Uterus (tissue), 4 donors: Measurements from ENCODE around the gene LMX1B. TPM values are rescaled to one million over a fixed set of nuclear protein-coding genes. Genes with fewer than 3 reads are reported as not detected.

Experiments used
- DNase-seq, 2 donors: peaks; one replicate each; pipeline ENCODE4 v3.0.0-alpha.2; 2019 to 2020
- H3K27ac ChIP-seq, 2 donors: fragments of 200-600 bp; sonication (generic); 1 replicate in 1 of 2; 2 replicates in 1 of 2; pipeline ENCODE4 v1.5.1; 2016 to 2018
- H3K27me3 ChIP-seq, 2 donors: fragments of 200-600 bp; sonication (generic); one replicate each; pipeline ENCODE4 v1.5.1; 2018 to 2019; ENCODE audit warnings: control low read depth in 1 of 2
- H3K36me3 ChIP-seq, 2 donors: fragments of 200-600 bp; sonication (generic); one replicate each; pipeline ENCODE4 v1.5.1; 2019; ENCODE audit warnings: control low read depth in 1 of 2
- H3K4me1 ChIP-seq, 2 donors: fragments of 200-600 bp; sonication (generic); one replicate each; pipeline ENCODE4 v1.5.1; 2018 to 2019; ENCODE audit warnings: control low read depth in 1 of 2
- H3K4me3 ChIP-seq, 2 donors: fragments of 200-600 bp; sonication (generic); 1 replicate in 1 of 2; 2 replicates in 1 of 2; pipeline ENCODE4 v1.5.1; 2018 to 2019; ENCODE audit warnings: mild to moderate bottlenecking in 1 of 2
- H3K9me3 ChIP-seq, 2 donors: fragments of 200-600 bp; sonication (generic); one replicate each; pipeline ENCODE4 v1.5.1; 2019; ENCODE audit warnings: control low read depth in 1 of 2
- CTCF ChIP-seq, 4 experiments: fragments of 200-600 bp in 2 of 4; fragments of 450-650 bp in 2 of 4; sonication (generic) in 2 of 4; IDR thresholded peaks; one replicate each; pipeline ENCODE4 v1.5.1; 2016 to 2019; ENCODE audit warnings: antibody characterized with exemption in 4 of 4, mild to moderate bottlenecking in 2 of 4, moderate library complexity in 1 of 4
- POLR2A ChIP-seq, 2 donors: fragments of 450-650 bp; IDR thresholded peaks; one replicate each; pipeline ENCODE4 v1.6.1; 2016; ENCODE audit warnings: antibody characterized with exemption in 2 of 2, mild to moderate bottlenecking in 1 of 2, moderate library complexity in 1 of 2
- intact Hi-C: fragments of 100-400 bp; cut with DNase I; formaldehyde crosslinking; loops from one replicate; pipeline ENCODE4 v1.15.1; 2023; ENCODE audit warnings: low total_unique reads
- total RNA-seq, 4 donors: library from RNA; depleted of rRNA in 3 of 4; stranded (reverse); fragments of >200 nt in 3 of 4; gene quantifications; one replicate each; pipeline versions ENCODE4 v1.1.0 to v1.2.4, GENCODE V29; 2014 to 2023
- donor health status: DM: yes; HTN: yes; CAD: no.

LMX1B gene
- total RNA-seq, 4 donors from 2014 or later = not detected

GRCh38 chr9:126688617-126689016 lies 74.9 kb downstream of the LMX1B start:
- H3K4me3 ChIP-seq = no peak overlapping the region
- no peaks in the 10 kb centered on the region for H3K4me1 ChIP-seq
- no peak for DNase-seq
- no peak overlapping the region for H3K27ac ChIP-seq
- H3K27me3 ChIP-seq = peaks cover 0 to 7% of the 10 kb centered on the region in 2 donors
- H3K36me3 ChIP-seq = no peaks in the 10 kb centered on the region
- no peaks in the 10 kb centered on the region for H3K9me3 ChIP-seq
- intact Hi-C loops = no loop called here
- TF ChIP-seq POLR2A (IDR thresholded peaks at IDR 0.05) = no peak
- TF ChIP-seq CTCF (IDR thresholded peaks at IDR 0.05) = no peak

DNA sequence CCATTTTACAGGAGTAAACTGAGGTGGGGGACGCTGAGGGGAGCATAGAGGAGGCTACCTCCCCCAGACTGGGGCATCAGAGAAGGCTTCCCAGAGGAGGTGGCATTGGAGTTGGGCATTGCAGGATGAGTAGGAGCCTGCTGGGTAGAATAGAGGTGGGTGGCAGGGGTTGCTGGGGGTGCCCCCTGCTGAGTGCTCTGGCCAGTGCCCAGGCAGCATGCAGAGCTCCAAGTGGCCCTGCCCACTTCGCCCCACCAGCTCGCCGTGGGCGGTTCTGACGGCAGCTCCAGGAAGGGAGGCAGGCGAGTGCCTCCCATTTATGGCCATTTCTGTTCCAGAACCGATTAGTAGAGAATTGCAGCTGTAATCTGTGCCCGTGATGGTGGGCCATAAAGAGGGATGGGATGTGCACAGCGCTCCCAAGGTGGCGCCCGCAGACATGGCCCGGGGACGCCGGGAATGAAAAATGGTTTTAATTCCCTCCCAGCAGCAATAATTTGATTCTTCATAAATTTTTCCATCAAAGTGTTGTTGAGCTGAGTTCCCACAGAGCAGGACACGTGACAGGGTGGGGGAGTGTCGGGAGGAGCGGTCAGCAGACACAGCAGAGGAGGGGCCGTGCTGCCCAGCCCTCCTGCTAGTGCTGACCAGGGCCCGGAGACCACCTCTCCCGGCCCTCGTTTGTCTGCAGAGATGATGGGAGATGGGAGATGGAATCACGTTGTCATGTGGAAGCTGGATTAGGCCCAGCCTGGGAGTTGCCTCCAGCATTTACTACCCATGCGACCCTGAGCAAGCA lies 75.5 kb downstream of the LMX1B start:
- H3K27me3 ChIP-seq = peaks cover 0 to 7% of the 10 kb centered on the region in 2 donors
- H3K4me3 ChIP-seq = no peak overlapping the region
- intact Hi-C loops = no loop called here
- H3K4me1 ChIP-seq = no peaks in the 10 kb centered on the region
- TF ChIP-seq POLR2A (IDR thresholded peaks at IDR 0.05) (no peak), CTCF (IDR thresholded peaks at IDR 0.05) (no peak)
- DNase-seq = no peak
- no peak overlapping the region for H3K27ac ChIP-seq
- H3K36me3 ChIP-seq = no peaks in the 10 kb centered on the region
- no peaks in the 10 kb centered on the region for H3K9me3 ChIP-seq

- H3K36me3 ChIP-seq = no peaks in the 10 kb centered on the region
- no peaks in the 10 kb centered on the region for H3K4me1 ChIP-seq
- TF ChIP-seq CTCF (IDR thresholded peaks at IDR 0.05) (peak in 2 of 4 experiments; percentile 17 to 26), POLR2A (IDR thresholded peaks at IDR 0.05) (no peak)
- no peaks in the 10 kb centered on the region for H3K9me3 ChIP-seq
- H3K27me3 ChIP-seq = peaks cover 0 to 7% of the 10 kb centered on the region in 2 donors
- DNase-seq = no peak
- H3K4me3 ChIP-seq = no peak overlapping the region
- H3K27ac ChIP-seq = no peak overlapping the region
- intact Hi-C loops = no loop called here
These were observed 76.8 kb downstream of the LMX1B start for GRCh38 chr9:126690431-126691051.

DNA sequence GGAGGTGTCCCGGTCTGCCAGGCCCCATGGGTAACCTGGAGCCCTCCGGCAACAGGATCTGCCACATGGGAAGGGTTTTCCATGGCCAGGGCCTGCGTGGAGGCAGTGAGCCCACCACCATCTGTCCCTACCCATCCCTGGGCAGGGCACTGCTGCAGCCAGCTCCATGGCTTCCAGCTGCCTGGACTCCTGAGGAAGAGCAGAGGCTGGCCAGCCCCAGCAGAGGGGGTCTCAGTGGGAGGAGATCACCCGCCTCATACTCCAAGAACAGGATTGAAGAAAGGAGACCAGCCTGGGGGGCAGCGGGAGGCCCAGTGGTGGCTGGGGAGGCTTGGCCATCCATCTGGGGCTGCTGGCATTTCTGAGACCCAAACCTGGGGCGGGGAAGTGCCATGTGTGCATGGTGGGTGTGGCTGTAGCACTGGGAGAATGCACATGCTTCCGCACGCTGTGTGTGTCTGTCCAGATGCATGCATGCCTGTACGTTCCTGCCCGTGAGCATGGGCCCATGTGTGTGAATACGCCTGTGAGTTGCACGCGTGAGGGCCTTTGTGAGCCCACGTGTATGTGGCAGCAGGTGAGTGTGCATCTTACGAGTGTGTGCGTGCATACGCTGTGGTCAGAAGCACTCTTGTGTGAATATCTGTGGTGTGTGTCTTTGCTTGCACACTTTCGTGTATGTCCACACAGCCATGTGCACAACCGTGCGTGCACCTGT lies 78.5 kb downstream of the LMX1B start:
- Histone ChIP-seq H3K4me3 (no peak overlapping the region), H3K9me3 (no peaks in the 10 kb centered on the region), H3K27me3 (peaks cover 0 to 7% of the 10 kb centered on the region in 2 donors), H3K27ac (no peak overlapping the region), H3K4me1 (no peaks in the 10 kb centered on the region), H3K36me3 (no peaks in the 10 kb centered on the region)
- no peak for TF ChIP-seq CTCF (IDR thresholded peaks at IDR 0.05)
- TF ChIP-seq POLR2A (IDR thresholded peaks at IDR 0.05) = no peak
- intact Hi-C loops = no loop called here
- DNase-seq = no peak
